CD14-positive monocyte (primary cell): ENCODE results near the gene CYP46A1. TPM values are rescaled to one million over a fixed set of nuclear protein-coding genes. Genes with fewer than 3 reads are reported as not detected.
A peak's percentile ranks its signal among the peaks of the same experiment; 100 is the strongest.

Experiments used
- DNase-seq, 3 donors: peaks; one replicate each; pipeline ENCODE4 v3.0.0-alpha.2; 2011 to 2022
- H2AFZ ChIP-seq: 2 replicates; pipeline ENCODE4 v1.6.0; 2012; ENCODE audit warnings: mild to moderate bottlenecking, low read depth, low read length, inconsistent platforms; ENCODE audit not compliant: insufficient read depth, poor library complexity, severe bottlenecking
- H3K27ac ChIP-seq, 2 donors: 1 replicate in 1 of 2; 2 replicates in 1 of 2; pipeline ENCODE4 v1.5.1; 2012 to 2013; ENCODE audit warnings: low read length in 2 of 2, control low read depth in 1 of 2, inconsistent platforms in 1 of 2, low read depth in 1 of 2, mild to moderate bottlenecking in 1 of 2
- H3K27me3 ChIP-seq, 2 donors: one replicate each; pipeline versions ENCODE4 v1.6.0 to v1.6.1; 2011 to 2013; ENCODE audit warnings: low read length in 2 of 2; ENCODE audit not compliant: control insufficient read depth in 2 of 2, insufficient read depth in 2 of 2
- H3K36me3 ChIP-seq, 2 donors: replicated peaks in 1 of 2; 1 replicate in 1 of 2; 2 replicates in 1 of 2; pipeline versions ENCODE4 v1.5.1 to v1.6.1; 2012 to 2013; ENCODE audit warnings: low read length in 2 of 2, control low read depth in 1 of 2, inconsistent platforms in 1 of 2, mild to moderate bottlenecking in 1 of 2; ENCODE audit not compliant: insufficient read depth in 2 of 2, control insufficient read depth in 1 of 2
- H3K4me1 ChIP-seq, 2 donors: 1 replicate in 1 of 2; 2 replicates in 1 of 2; pipeline versions ENCODE4 v1.5.1 to v1.6.1; 2012 to 2013; ENCODE audit warnings: low read length in 2 of 2, control low read depth in 1 of 2, inconsistent platforms in 1 of 2, mild to moderate bottlenecking in 1 of 2, moderate library complexity in 1 of 2; ENCODE audit not compliant: insufficient read depth in 2 of 2, control insufficient read depth in 1 of 2
- H3K4me2 ChIP-seq: replicated peaks from 2 replicates; pipeline ENCODE3; 2012; ENCODE audit warnings: low read length, moderate library complexity, mild to moderate bottlenecking; ENCODE audit not compliant: poor library complexity, severe bottlenecking; ENCODE audit errors: extremely low read depth
- H3K4me3 ChIP-seq, 3 experiments: fragments of 200-600 bp in 1 of 3; sonication (generic) in 1 of 3; replicated peaks in 1 of 3; 1 replicate in 2 of 3; 2 replicates in 1 of 3; pipeline ENCODE4 v1.5.1; 2011 to 2013; ENCODE audit warnings: low read length in 3 of 3, mild to moderate bottlenecking in 3 of 3, control low read depth in 2 of 3, low read depth in 2 of 3, inconsistent platforms in 1 of 3, moderate library complexity in 1 of 3
- H3K79me2 ChIP-seq: 2 replicates; pipeline ENCODE4 v1.6.0; 2012; ENCODE audit warnings: mild to moderate bottlenecking, control low read depth, inconsistent platforms, low read length, moderate library complexity; ENCODE audit not compliant: insufficient read depth
- H3K9ac ChIP-seq: 2 replicates; pipeline ENCODE4 v1.6.0; 2017; ENCODE audit warnings: low read length, mild to moderate bottlenecking; ENCODE audit not compliant: insufficient read depth, poor library complexity, severe bottlenecking
- H3K9me3 ChIP-seq, 2 donors: replicated peaks in 1 of 2; 1 replicate in 1 of 2; 2 replicates in 1 of 2; pipeline versions ENCODE4 v1.5.1 to v1.6.1; 2012 to 2013; ENCODE audit warnings: low read length in 2 of 2, control low read depth in 1 of 2; ENCODE audit not compliant: control insufficient read depth in 1 of 2, insufficient read depth in 1 of 2
- H4K20me1 ChIP-seq: 2 replicates; pipeline ENCODE4 v1.6.0; 2012; ENCODE audit warnings: mild to moderate bottlenecking, low read length, control low read depth, moderate library complexity; ENCODE audit not compliant: insufficient read depth
- H3K27ac Mint-ChIP-seq, 7 donors: one replicate each; pipeline ENCODE4 v1.8.0; 2020; ENCODE audit warnings: mild to moderate bottlenecking in 7 of 7, mixed read lengths in 7 of 7, moderate library complexity in 6 of 7, inconsistent platforms in 2 of 7
- H3K27me3 Mint-ChIP-seq, 3 donors: one replicate each; pipeline ENCODE4 v1.8.0; 2021 to 2022; ENCODE audit warnings: low read depth in 3 of 3, mild to moderate bottlenecking in 3 of 3, mixed read lengths in 3 of 3, moderate library complexity in 3 of 3, inconsistent platforms in 1 of 3
- H3K36me3 Mint-ChIP-seq, 2 donors: one replicate each; pipeline ENCODE4 v1.8.0; 2020; ENCODE audit warnings: mixed read lengths in 2 of 2, inconsistent platforms in 1 of 2, mild to moderate bottlenecking in 1 of 2
- H3K4me1 Mint-ChIP-seq: one replicate; pipeline ENCODE4 v1.8.0; 2020; ENCODE audit warnings: mild to moderate bottlenecking, mixed read lengths
- H3K4me3 Mint-ChIP-seq, 2 donors: one replicate each; pipeline ENCODE4 v1.8.0; 2020; ENCODE audit warnings: mild to moderate bottlenecking in 2 of 2, mixed read lengths in 2 of 2, moderate library complexity in 1 of 2
- H3K9me3 Mint-ChIP-seq, 7 donors: one replicate each; pipeline ENCODE4 v1.8.0; 2020 to 2022; ENCODE audit warnings: mixed read lengths in 7 of 7, mild to moderate bottlenecking in 6 of 7, moderate library complexity in 6 of 7, inconsistent platforms in 2 of 7
- CTCF ChIP-seq: fragments of 200-600 bp; IDR thresholded peaks from one replicate; pipeline ENCODE4 v1.8.0; 2022; ENCODE audit warnings: antibody characterized with exemption, mild to moderate bottlenecking
- WGBS: methylation state at CpG from one replicate; pipeline ENCODE4 v1.1.5; 2013; ENCODE audit warnings: missing lambda C conversion rate; ENCODE audit not compliant: insufficient coverage; 5-methylcytosine and 5-hydroxymethylcytosine counted together
- intact Hi-C, 2 donors: fragments of 100-400 bp; cut with micrococcal nuclease; formaldehyde crosslinking; loops; one replicate each; pipeline versions ENCODE4 v1.15.0 to v1.15.1; 2023
- polyA minus RNA-seq: library from RNA; depleted of rRNA, polyadenylated mRNA; stranded (reverse); fragments of >200 nt; gene quantifications from 2 replicates; pipeline ENCODE4 v1.2.3, GENCODE V29; 2012
- polyA plus RNA-seq, 3 donors: library from polyadenylated mRNA; depleted of rRNA in 1 of 3; unstranded in 2 of 3; stranded (reverse) in 1 of 3; fragments of 300-500 nt in 2 of 3; fragments of >200 nt in 1 of 3; fragmentation: Illumina TruSeq in 2 of 3; gene quantifications; 1 replicate in 2 of 3; 2 replicates in 1 of 3; pipeline ENCODE4 v1.2.3, GENCODE V29; 2012 to 2021
- total RNA-seq, 12 experiments: library from RNA in 1 of 12; stranded (reverse) in 1 of 12; fragments of 120-200 nt in 1 of 12; gene quantifications; one replicate each; pipeline ENCODE4 v1.2.4 and lab custom pipeline; 2013 to 2026; ENCODE audit warnings: mixed read lengths in 6 of 12, inconsistent platforms in 1 of 12

CYP46A1 gene
- 0.02 TPM for total RNA-seq (2013)
- not detected for polyA plus RNA-seq
- not detected in 2 replicates for polyA minus RNA-seq
- 0 to 1.5 (median 0.06) reads per million in 11 experiments for total RNA-seq (lab: John Stamatoyannopoulos, UW)

DNA sequence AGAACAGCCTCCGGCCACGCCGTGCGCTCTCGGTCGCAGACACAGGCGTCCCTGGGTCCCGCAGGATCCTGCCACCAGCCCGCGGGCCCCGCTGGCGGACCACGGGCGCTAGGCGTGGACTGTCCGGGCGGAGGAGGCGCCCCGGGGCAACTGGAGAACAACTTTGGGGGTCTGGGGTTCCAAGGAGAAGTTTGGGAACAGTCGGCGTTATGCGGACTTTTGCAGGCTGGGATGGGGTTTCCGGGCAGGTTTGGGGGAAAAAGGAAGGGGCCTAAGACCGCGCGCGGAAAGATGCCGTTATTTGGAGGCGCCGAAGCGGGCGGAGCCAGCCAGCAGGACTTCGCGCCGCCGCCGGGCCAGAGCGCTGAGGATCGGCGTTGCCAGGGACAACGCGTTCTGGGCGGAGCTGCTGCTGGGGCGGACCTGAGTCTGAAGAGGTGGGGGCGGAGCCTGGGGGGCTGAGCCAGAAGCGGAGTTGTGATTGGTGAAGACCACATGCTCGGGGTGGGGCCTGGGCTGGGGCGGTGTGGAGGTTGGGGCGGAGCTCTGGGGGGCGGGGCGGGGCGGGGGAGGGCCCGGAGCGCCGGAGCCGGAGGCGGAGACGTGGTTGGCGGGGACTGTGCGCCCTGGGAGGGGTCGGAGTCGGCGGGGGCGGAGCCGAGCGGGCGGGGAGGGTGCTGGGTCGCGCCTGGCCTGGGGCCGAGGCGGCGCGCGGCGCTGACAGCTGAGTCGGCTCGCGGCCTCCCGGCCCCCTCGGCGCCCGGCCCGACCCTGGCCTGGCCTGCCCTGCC lies at the start of gene CYP46A1:
TSS of gene CYP46A1 (plus strand) at position 680 of the 791 bp plus-strand sequence. CDS start 120 bp downstream, outside the sequence.
- H3K4me1 Mint-ChIP-seq = peaks cover 19% of the 10 kb centered on the region
- H3K4me3 Mint-ChIP-seq = peak within 1 kb of the TSS; percentile 89
- peak within 1 kb of the TSS; percentile 41 to 85 (median 62) for H3K4me3 ChIP-seq
- intact Hi-C loops = loop anchor here (5.0 to 10.0 kb wide), 3 partner anchors 202 to 511 kb away; partner anchors contain the start of genes CCNK (in 1 of the 2) and SETD3 (in 1 of the 2)
- peak within 1 kb of the TSS; percentile 75 for H3K9ac ChIP-seq
- no peaks in the 10 kb centered on the region for H3K36me3 ChIP-seq
- peaks cover 3 to 24% (median 7%) of the 10 kb centered on the region in 7 donors for H3K9me3 Mint-ChIP-seq
- peaks cover 8 to 22% of the 10 kb centered on the region in 2 donors for H3K27me3 ChIP-seq
- H3K27ac Mint-ChIP-seq = peak within 1 kb of the TSS; percentile 42 to 94 (median 84)
- H2AFZ ChIP-seq = peak within 1 kb of the TSS; percentile 90
- DNase-seq = peak; percentile 97 to 99 (median 98)
- H3K27me3 Mint-ChIP-seq = peaks cover 42 to 59% (median 42%) of the 10 kb centered on the region in 3 donors
- H3K27ac ChIP-seq = peak within 1 kb of the TSS; percentile 39 to 66
- H3K79me2 ChIP-seq = no peaks in the 10 kb centered on the region
- TF ChIP-seq CTCF = no peak
- 0% methylated on average over 74 of the region's 83 CpGs for WGBS
- peaks cover 3 to 8% of the 10 kb centered on the region in 2 donors for H3K9me3 ChIP-seq
- H3K4me2 ChIP-seq = peak within 1 kb of the TSS; percentile 92
- no peaks in the 10 kb centered on the region for H3K36me3 Mint-ChIP-seq
- no peaks in the 10 kb centered on the region for H4K20me1 ChIP-seq
- peaks cover 15 to 20% of the 10 kb centered on the region in 2 donors for H3K4me1 ChIP-seq

DNA sequence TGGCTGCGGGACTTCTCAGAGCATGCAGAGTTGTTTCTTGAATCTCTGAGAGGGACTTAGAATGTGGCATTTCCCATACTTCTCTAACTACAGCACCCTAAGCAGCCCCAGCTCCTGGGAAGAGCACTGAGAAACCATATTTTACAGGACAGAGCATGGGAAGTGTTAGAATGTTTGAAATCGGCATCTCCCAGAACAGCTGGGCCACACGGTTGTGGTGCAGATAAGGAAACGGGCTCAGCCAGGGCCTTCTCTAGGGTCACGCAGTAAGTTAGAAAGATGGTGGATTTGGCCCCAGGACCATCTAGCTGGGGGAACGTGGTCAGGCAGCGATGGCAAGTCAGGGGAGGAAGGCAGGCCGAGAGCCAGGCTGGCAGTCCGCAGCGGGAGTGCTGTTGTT lies 49.7 kb upstream of the CYP46A1 start:
- Mint-ChIP-seq H3K4me1 (no peaks in the 10 kb centered on the region), H3K27ac (peak overlapping the region in 1 of 7 donors; percentile 73), H3K27me3 (peaks cover 4 to 8% (median 5%) of the 10 kb centered on the region in 3 donors), H3K4me3 (no peak overlapping the region), H3K36me3 (no peaks in the 10 kb centered on the region), H3K9me3 (peaks cover 0 to 3% (median 0%) of the 10 kb centered on the region in 7 donors)
- Histone ChIP-seq H3K27ac (no peak overlapping the region), H3K9me3 (no peaks in the 10 kb centered on the region), H3K27me3 (no peaks in the 10 kb centered on the region), H3K4me3 (no peak overlapping the region), H4K20me1 (no peaks in the 10 kb centered on the region), H3K36me3 (no peaks in the 10 kb centered on the region), H3K4me1 (no peaks in the 10 kb centered on the region), H3K9ac (no peak overlapping the region), H3K79me2 (no peaks in the 10 kb centered on the region), H2AFZ (no peak overlapping the region), H3K4me2 (no peak overlapping the region)
- DNase-seq = no peak
- WGBS = 76% methylated on average over 5 of the region's 10 CpGs
- intact Hi-C loops = no loop called here
- TF ChIP-seq CTCF = no peak
